Femur (tissue), 1 donor: ENCODE results near the gene APEH.

Source experiments
- DNase-seq: peaks from one replicate; pipeline ENCODE4 v3.0.0-alpha.2; 2017

APEH gene

DNA sequence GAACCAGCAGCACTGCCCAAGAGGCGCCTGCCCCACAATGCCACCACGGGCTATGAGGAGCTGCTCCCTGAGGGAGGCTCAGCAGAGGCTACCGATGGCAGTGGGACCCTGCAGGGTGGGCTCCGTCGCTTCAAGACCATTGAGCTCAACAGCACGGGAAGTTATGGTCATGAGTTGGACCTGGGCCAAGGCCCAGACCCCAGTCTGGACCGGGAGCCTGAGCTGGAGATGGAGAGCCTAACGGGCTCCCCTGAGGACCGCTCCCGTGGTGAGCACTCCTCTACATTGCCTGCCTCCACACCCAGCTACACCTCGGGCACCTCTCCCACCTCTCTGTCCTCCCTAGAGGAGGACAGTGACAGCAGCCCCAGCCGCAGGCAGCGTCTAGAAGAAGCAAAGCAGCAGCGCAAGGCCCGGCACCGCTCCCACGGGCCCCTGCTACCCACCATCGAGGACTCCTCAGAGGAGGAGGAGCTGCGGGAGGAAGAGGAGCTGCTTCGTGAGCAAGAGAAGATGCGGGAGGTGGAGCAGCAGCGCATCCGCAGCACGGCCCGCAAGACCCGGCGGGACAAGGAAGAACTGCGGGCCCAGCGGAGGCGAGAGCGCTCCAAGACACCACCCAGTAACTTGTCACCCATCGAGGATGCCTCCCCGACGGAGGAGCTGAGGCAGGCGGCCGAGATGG is 21.8 kb upstream of the APEH start:
- DNase-seq: no peak

- DNase-seq: no peak
These were observed 21.2 kb upstream of the APEH start for GRCh38 chr3:49652903-49653415.

DNA sequence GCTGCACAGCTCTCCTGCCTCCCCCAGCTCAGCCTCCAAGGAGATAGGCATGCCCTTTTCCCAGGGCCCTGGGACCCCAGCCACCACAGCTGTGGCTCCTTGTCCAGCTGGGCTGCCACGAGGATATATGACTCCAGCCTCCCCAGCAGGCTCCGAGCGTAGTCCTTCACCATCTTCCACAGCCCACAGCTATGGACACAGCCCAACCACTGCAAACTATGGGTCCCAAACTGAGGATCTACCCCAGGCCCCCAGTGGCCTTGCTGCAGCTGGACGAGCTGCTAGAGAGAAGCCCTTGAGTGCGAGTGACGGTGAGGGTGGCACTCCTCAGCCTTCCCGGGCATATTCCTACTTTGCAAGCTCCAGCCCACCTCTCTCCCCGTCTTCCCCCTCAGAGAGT is 20.5 kb upstream of the APEH start:
- DNase-seq: no peak

- DNase-seq: no peak
These were observed 19.9 kb upstream of the APEH start for GRCh38 chr3:49654176-49654825.

DNA sequence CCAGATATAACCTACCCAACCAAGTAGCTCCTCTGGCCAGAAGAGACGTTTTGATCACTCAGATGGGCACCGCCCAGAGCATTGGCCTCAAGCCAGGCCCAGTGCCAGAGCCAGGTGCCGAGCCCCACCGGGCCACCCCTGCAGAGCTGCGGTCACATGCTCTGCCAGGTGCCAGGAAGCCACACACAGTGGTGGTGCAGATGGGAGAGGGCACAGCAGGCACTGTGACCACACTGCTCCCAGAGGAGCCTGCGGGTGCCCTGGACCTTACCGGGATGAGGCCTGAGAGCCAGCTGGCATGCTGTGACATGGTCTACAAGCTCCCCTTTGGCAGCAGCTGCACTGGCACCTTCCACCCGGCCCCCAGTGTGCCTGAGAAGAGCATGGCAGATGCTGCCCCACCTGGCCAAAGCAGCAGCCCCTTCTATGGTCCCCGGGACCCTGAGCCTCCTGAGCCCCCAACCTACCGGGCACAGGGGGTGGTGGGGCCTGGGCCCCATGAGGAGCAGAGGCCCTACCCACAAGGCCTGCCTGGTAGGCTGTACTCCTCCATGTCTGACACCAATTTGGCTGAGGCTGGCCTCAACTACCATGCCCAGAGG is 19.1 kb upstream of the APEH start:
- DNase-seq: no peak

GRCh38 chr3:49655731-49656285 is 18.3 kb upstream of the APEH start:
- no peak for DNase-seq

- DNase-seq: no peak
These were observed 17.5 kb upstream of the APEH start for GRCh38 chr3:49656541-49657112.

GRCh38 chr3:49657208-49657915 is 16.8 kb upstream of the APEH start:
- no peak for DNase-seq

DNA sequence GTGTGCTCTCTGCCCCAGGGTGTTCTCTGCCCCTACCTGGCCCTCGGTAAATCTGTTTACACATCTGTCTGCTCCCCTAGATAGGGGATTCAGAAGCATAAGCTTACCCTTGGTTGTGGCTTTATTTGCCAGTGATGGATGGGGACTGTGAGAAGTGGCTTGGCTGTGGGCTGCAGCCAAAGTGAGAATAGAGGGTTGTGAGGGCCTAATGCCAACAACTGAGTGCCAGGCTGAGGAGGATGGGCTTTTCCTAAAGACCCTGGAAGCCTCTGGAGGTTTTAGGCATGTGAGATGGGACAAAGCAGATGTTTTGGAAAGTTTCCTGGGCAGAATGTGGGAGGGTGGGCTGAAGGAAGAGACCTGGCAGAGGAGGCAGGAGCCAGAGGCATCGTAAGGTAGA is 15.4 kb upstream of the APEH start:
- no peak for DNase-seq

- DNase-seq: no peak
These were observed 14.4 kb upstream of the APEH start for GRCh38 chr3:49659756-49660155.

- DNase-seq: no peak
These were observed 12.9 kb upstream of the APEH start for GRCh38 chr3:49661281-49661680.

GRCh38 chr3:49662021-49662420 is 12.1 kb upstream of the APEH start:
- no peak for DNase-seq

DNA sequence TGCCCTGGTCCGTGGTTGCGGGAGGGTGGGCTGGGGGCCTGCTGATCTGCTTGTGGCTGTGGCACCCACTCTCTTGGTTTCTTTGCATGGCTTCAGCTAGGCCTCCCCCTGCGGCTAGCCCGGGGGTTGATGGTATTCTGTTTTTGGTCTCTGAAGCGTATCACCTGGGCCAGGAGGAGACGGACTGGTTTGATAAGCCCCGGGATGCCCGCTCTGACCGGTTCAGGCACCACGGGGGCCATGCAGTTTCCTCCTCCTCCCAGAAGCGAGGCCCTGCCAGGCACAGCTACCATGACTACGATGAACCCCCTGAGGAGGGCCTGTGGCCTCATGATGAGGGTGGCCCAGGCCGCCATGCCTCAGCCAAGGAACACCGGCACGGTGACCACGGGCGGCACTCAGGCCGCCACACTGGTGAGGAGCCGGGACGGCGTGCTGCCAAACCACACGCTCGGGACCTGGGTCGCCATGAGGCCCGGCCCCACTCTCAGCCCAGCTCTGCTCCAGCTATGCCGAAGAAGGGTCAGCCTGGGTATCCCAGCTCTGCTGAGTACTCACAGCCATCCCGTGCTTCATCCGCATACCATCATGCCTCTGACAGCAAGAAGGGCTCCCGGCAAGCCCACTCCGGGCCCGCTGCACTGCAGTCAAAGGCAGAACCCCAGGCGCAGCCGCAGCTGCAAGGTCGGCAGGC is 11.3 kb upstream of the APEH start:
- no peak for DNase-seq

DNA sequence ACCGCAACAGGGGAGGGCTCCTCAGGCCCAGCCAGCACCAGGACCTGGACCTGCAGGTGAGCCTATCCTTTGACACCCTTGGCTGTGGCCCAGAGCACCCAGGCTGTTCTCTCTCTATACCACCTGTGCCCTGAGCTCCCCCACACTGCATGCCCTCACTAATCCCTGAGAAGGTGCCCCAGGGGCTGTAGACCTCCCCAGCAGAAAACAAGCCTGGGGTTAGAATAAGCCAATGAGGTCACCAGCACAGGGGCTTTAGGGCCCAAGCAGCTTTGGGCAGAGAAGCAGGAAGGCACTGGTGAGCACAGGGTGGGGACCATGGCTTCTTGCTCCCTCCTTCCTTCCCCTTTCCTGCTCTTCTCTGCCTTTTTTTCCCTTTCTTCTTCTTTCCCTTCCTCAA is 10.3 kb upstream of the APEH start:
- no peak for DNase-seq

GRCh38 chr3:49664300-49664699 is 9.9 kb upstream of the APEH start:
- DNase-seq: no peak

DNA sequence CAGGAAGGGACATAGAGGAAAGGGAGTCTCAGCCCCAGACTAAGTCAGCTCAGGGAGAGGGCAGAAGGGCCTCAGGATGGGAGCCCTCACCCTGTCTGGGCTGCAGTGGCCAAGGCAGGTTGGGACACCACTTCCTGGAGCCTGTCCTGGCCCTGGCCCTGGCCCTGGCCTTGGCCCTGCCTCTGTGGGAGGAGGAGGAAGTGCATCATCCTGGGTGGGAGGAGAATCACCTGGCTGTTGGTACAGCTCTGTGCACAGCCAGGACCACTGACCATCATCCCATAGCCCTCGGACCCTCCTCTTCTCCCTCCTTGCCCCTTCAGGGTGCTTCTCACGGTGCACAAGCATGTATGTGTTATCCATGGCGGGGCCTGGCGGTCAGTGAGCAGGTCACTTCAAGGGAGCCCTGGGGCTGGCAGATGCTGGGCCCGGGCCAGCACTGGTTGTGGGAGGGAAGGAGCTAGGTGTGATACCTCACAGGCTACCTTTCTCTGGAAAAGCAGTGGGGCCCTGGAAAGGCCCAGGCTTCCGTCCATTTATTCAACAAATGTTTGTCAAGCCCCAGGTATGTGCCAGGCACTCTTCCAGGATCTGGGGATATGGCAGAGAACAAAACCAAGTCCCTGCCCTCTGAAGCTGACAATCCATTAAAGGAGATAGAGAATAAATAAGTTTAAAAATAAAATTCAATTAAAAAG is 8.2 kb upstream of the APEH start:
- no peak for DNase-seq

- peak; percentile 55 for DNase-seq
These were observed 7.6 kb upstream of the APEH start for GRCh38 chr3:49666592-49666991.

DNA sequence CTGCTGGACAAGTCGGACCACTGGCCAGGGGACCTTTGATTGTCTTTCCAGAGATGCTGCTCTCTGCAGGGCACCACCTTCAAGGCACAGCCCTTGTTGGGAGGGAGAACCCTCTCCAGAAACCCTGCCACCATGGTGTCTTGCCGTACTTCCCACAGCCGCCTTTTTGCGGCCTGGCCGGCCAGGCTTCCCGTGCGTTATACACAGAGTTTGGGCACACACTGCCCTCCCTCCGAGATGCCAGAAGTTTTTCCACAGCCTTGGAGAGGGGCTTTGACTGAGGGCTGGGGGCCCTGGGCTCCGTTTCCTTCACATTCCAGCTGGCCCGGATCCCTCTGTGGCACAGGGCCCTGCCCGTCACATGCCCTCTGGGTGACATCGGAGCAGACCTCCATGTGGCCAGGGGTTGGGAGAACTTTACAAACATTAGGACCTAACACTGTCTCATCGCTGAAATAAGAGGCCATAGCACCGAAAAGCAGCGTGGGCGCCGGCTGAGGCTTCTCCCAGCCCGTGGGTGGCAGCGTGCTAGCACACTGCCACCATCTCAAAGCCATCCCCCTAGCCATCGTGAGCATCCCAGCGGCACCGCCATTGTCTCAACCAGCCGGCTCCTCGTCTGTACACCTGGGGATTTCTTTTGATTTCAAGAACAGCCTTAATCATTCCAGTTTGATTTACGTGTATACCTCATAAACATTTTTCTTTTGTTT is 6.3 kb upstream of the APEH start:
- no peak for DNase-seq

GRCh38 chr3:49668414-49668797 is 5.7 kb upstream of the APEH start:
- no peak for DNase-seq

GRCh38 chr3:49668861-49669260 is 5.3 kb upstream of the APEH start:
- DNase-seq: no peak

- no peak for DNase-seq
These were observed 4.8 kb upstream of the APEH start for GRCh38 chr3:49669352-49669751.
